ENCODE data around the gene TNIP3. TPM values are rescaled to one million over a fixed set of nuclear protein-coding genes. Genes with fewer than 3 reads are reported as not detected.
"Not testable (repeated sequence)": the region's sequence is repeated elsewhere in the genome, so short reads cannot be mapped to it uniquely, and the experiment has no call there.

TNIP3 gene, protein sequence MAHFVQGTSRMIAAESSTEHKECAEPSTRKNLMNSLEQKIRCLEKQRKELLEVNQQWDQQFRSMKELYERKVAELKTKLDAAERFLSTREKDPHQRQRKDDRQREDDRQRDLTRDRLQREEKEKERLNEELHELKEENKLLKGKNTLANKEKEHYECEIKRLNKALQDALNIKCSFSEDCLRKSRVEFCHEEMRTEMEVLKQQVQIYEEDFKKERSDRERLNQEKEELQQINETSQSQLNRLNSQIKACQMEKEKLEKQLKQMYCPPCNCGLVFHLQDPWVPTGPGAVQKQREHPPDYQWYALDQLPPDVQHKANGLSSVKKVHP
- polyA plus RNA-seq = under 1 TPM in 3 of 4 donors, not detected in 1; 0.18 to 0.54 (median 0.32) TPM
- long read RNA-seq, donor 1 = 0 reads
- long read RNA-seq, donor 2 = 0 reads
- long read RNA-seq, donor 3 = 0 reads
- long read RNA-seq, donor 4 = 0 reads
- long read RNA-seq, donor 5 = 0 reads
- long read RNA-seq, donor 6 = 0 reads
- long read RNA-seq, donor 7 = 0 reads
- long read RNA-seq, donor 8 = 0 reads
- long read RNA-seq, donor 9 = 0 reads
- long read RNA-seq, donor 10 = 0 reads

DNA sequence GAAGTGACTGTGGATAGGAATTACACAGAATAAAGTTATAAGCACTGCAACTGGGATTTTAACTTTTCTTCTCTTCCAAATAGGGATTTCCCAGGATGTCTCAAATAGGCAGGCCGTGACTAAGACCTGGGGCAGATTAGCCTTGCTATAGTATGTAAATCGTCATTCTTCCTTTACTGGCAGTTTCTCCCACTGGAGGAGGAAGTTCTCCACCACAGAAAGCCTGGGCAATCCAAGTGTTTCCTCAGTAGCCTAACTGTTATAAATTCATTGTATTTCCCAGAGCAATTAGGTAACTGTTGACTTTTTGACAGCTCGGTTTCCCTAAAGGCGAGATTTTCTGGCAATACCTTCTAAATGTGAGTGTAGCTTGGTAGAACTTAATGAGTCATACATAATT lies at the start of gene TNIP3:
Gene TNIP3 (minus strand): TSS at position 31 of the 400 bp plus-strand sequence. CDS start 196 bp downstream, outside the sequence.
- H3K36me3 ChIP-seq (ENCODE audit: control insufficient read depth in 3 of 3, insufficient read depth in 2 of 3, low read depth in 1 of 3, low read length in 3 of 3) = no peaks in the 10 kb centered on the region
- H3K4me3 ChIP-seq (ENCODE audit: low read depth in 1 of 3, low read length in 3 of 3) = no peak within 1 kb of the TSS
- H3K9me3 ChIP-seq (ENCODE audit: control insufficient read depth in 2 of 2, insufficient read depth in 1 of 2, low read depth in 1 of 2, low read length in 1 of 2) = no peaks in the 10 kb centered on the region
- H3K27ac ChIP-seq (ENCODE audit: low read depth in 1 of 3, low read length in 2 of 3) = no peak within 1 kb of the TSS
- FAIRE-seq (no peak), DNase-seq (no peak)
- H3K27me3 ChIP-seq (ENCODE audit: control insufficient read depth in 3 of 3, insufficient read depth in 3 of 3, low read length in 3 of 3) = no peaks in the 10 kb centered on the region
- WGBS, 3 donors = 74 to 82% (median 74%) methylated on average over 4 of the region's 4 CpGs
- H3K4me1 ChIP-seq (ENCODE audit: control insufficient read depth in 3 of 3, insufficient read depth in 2 of 3, low read depth in 1 of 3, low read length in 2 of 3) = no peaks in the 10 kb centered on the region

DNA sequence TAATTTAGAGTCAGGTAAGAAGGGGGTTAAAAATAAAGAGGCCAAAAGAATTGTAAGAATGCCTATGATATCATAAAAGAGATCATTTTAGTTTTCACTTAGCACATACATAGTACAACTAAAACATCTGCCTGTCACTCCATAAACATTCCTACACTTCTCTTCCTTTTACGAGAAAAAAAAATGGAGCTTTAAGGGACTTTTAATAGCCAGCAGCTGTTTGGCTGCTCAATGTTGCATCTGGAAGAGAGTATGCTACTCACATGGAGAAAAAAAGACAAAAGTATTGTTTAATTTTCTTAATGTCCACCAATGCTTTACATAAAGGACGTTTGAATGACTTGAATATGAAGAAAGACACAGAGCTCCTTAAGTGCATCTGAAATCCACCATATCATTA lies 48.7 kb upstream of the TNIP3 start:
- no peak overlapping the region for H3K4me3 ChIP-seq (ENCODE audit: low read depth in 1 of 3, low read length in 3 of 3)
- no peaks in the 10 kb centered on the region for H3K27me3 ChIP-seq (ENCODE audit: control insufficient read depth in 3 of 3, insufficient read depth in 3 of 3, low read length in 3 of 3)
- DNase-seq (no peak), FAIRE-seq (no peak)
- peak overlapping the region in 1 of 3 donors; percentile 1 for H3K27ac ChIP-seq (ENCODE audit: low read depth in 1 of 3, low read length in 2 of 3)
- H3K4me1 ChIP-seq (ENCODE audit: control insufficient read depth in 3 of 3, insufficient read depth in 2 of 3, low read depth in 1 of 3, low read length in 2 of 3) = no peaks in the 10 kb centered on the region
- H3K36me3 ChIP-seq (ENCODE audit: control insufficient read depth in 3 of 3, insufficient read depth in 2 of 3, low read depth in 1 of 3, low read length in 3 of 3) = no peaks in the 10 kb centered on the region
- peaks cover 0 to 2% of the 10 kb centered on the region in 2 donors for H3K9me3 ChIP-seq (ENCODE audit: control insufficient read depth in 2 of 2, insufficient read depth in 1 of 2, low read depth in 1 of 2, low read length in 1 of 2)
- WGBS, 3 donors = 42 to 59% (median 51%) methylated on average over 2 of the region's 2 CpGs

DNA sequence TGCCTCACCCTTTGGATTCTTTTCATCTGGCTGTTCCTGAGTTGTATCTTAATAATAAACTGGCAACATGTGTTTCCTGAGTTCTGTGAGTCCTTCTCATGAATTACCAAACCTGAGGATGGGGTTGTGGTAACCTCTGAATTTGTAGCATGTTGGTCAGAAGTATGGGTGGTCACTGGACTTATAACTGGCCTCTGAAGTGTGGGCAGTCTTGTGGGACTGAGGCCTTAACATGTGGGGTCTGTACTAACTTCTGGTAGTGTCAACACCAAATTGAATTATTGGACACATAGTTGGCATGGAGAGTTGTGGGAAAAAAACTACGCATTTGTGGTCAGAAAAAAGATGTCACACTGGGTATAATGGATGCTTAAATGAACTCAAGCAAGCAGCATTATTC lies 45.0 kb upstream of the TNIP3 start:
- peaks cover 0 to 2% of the 10 kb centered on the region in 2 donors for H3K9me3 ChIP-seq (ENCODE audit: control insufficient read depth in 2 of 2, insufficient read depth in 1 of 2, low read depth in 1 of 2, low read length in 1 of 2)
- no peak overlapping the region for H3K27ac ChIP-seq (ENCODE audit: low read depth in 1 of 3, low read length in 2 of 3)
- DNase-seq (no peak), FAIRE-seq (no peak)
- no peaks in the 10 kb centered on the region for H3K4me1 ChIP-seq (ENCODE audit: control insufficient read depth in 3 of 3, insufficient read depth in 2 of 3, low read depth in 1 of 3, low read length in 2 of 3)
- no peaks in the 10 kb centered on the region for H3K27me3 ChIP-seq (ENCODE audit: control insufficient read depth in 3 of 3, insufficient read depth in 3 of 3, low read length in 3 of 3)
- 80 to 100% (median 90%) methylated on average over 1 of the region's 1 CpG for WGBS, 3 donors
- H3K36me3 ChIP-seq (ENCODE audit: control insufficient read depth in 3 of 3, insufficient read depth in 2 of 3, low read depth in 1 of 3, low read length in 3 of 3) = no peaks in the 10 kb centered on the region
- no peak overlapping the region for H3K4me3 ChIP-seq (ENCODE audit: low read depth in 1 of 3, low read length in 3 of 3)

- DNase-seq (no peak), FAIRE-seq (no peak)
- Histone ChIP-seq H3K9me3 (ENCODE audit: control insufficient read depth in 2 of 2, insufficient read depth in 1 of 2, low read depth in 1 of 2, low read length in 1 of 2) (peaks cover 0 to 2% of the 10 kb centered on the region in 2 donors), H3K27ac (ENCODE audit: low read depth in 1 of 3, low read length in 2 of 3) (no peak overlapping the region), H3K36me3 (ENCODE audit: control insufficient read depth in 3 of 3, insufficient read depth in 2 of 3, low read depth in 1 of 3, low read length in 3 of 3) (no peaks in the 10 kb centered on the region), H3K4me1 (ENCODE audit: control insufficient read depth in 3 of 3, insufficient read depth in 2 of 3, low read depth in 1 of 3, low read length in 2 of 3) (no peaks in the 10 kb centered on the region), H3K4me3 (ENCODE audit: low read depth in 1 of 3, low read length in 3 of 3) (no peak overlapping the region), H3K27me3 (ENCODE audit: control insufficient read depth in 3 of 3, insufficient read depth in 3 of 3, low read length in 3 of 3) (no peaks in the 10 kb centered on the region)
- 64 to 81% (median 72%) methylated on average over 4 of the region's 4 CpGs for WGBS, 3 donors
These were observed 44.3 kb upstream of the TNIP3 start for GRCh38 chr4:121208244-121209007.

- not testable (repeated sequence) for H3K27ac ChIP-seq (ENCODE audit: low read depth in 1 of 3, low read length in 2 of 3); FAIRE-seq; H3K9me3 ChIP-seq (ENCODE audit: control insufficient read depth in 2 of 2, insufficient read depth in 1 of 2, low read depth in 1 of 2, low read length in 1 of 2); H3K4me3 ChIP-seq (ENCODE audit: low read depth in 1 of 3, low read length in 3 of 3); DNase-seq; H3K36me3 ChIP-seq (ENCODE audit: control insufficient read depth in 3 of 3, insufficient read depth in 2 of 3, low read depth in 1 of 3, low read length in 3 of 3); H3K4me1 ChIP-seq (ENCODE audit: control insufficient read depth in 3 of 3, insufficient read depth in 2 of 3, low read depth in 1 of 3, low read length in 2 of 3); H3K27me3 ChIP-seq (ENCODE audit: control insufficient read depth in 3 of 3, insufficient read depth in 3 of 3, low read length in 3 of 3)
- 78 to 87% (median 81%) methylated on average over 3 of the region's 3 CpGs for WGBS, 3 donors
These were observed 41.7 kb upstream of the TNIP3 start for GRCh38 chr4:121205777-121206176.

DNA sequence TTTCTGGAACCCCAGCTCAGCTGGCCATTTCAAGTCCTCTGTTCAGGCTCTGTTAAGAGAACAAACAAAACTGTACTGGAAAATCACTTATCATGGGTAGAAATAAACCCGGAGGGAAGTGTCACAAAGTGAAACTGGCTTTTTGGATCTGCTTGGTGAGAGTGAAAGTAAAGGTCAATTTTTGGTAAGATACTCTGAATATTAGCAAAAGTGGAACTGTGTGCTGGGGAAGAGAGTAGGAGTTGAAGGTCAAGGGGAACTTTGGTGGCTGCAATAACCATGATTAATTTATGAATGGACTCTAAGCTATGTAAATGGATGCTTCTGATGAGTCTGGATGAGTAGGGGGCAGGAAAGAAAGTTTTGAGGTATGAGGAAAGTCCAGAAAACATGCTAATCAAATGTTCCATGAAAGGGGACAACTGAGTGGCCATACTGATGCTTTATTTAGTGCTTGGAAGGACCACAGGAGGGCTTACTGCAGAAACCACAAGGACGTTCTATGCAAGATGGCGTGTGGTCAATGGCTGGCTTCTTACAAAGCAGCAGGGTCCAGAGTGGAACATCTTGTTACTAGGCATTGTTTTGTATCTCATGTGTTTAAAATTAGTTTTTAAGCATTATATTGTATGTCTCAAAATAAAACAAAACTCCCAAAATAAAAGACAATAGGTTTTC lies 36.8 kb upstream of the TNIP3 start:
- 64 to 68% (median 64%) methylated on average over 3 of the region's 3 CpGs for WGBS, 3 donors
- FAIRE-seq (no peak), DNase-seq (no peak)
- H3K36me3 ChIP-seq (ENCODE audit: control insufficient read depth in 3 of 3, insufficient read depth in 2 of 3, low read depth in 1 of 3, low read length in 3 of 3) = no peaks in the 10 kb centered on the region
- no peak overlapping the region for H3K27ac ChIP-seq (ENCODE audit: low read depth in 1 of 3, low read length in 2 of 3)
- no peak overlapping the region for H3K4me3 ChIP-seq (ENCODE audit: low read depth in 1 of 3, low read length in 3 of 3)
- H3K9me3 ChIP-seq (ENCODE audit: control insufficient read depth in 2 of 2, insufficient read depth in 1 of 2, low read depth in 1 of 2, low read length in 1 of 2) = no peaks in the 10 kb centered on the region
- peaks cover 0 to 2% (median 0%) of the 10 kb centered on the region in 3 donors for H3K4me1 ChIP-seq (ENCODE audit: control insufficient read depth in 3 of 3, insufficient read depth in 2 of 3, low read depth in 1 of 3, low read length in 2 of 3)
- H3K27me3 ChIP-seq (ENCODE audit: control insufficient read depth in 3 of 3, insufficient read depth in 3 of 3, low read length in 3 of 3) = no peaks in the 10 kb centered on the region

DNA sequence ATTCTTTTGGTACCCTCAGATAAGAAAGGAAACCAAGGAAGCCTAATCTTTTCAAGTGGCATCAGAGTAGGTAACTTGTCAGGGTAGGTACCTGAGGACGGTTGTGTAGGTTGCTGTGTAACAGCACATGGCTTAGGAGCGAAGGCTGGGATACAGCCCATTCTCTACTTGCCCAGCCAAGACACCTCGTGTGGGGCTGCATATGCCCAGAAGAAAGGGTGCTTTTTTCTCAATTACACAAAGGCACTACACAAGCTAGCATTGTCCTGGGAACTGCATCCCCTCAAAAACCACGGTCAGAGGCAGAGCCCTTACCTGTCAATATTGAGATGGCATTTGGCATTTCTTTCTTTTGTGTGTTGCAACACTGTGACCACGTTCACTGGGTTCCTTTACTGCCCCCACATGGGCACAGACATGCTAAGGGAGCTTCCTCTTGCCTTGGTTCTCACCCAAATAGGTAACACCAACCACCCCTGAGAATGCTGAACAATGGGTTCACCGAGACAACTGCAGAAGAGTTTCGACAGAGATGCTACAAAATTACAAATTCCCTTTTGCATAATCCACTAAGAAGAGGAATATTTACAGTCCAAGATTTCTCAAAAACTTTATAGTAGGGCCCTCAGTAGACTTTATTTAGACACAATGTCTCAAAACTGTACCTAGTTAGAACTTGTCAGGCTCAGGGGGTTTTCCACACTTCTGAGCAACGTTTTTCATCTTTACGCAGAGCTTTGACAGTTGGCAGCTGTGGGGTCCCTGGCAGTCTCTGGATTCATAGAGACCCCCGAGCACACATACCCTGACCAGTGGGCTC lies 35.8 kb upstream of the TNIP3 start:
- Histone ChIP-seq H3K36me3 (ENCODE audit: control insufficient read depth in 3 of 3, insufficient read depth in 2 of 3, low read depth in 1 of 3, low read length in 3 of 3) (no peaks in the 10 kb centered on the region), H3K4me1 (ENCODE audit: control insufficient read depth in 3 of 3, insufficient read depth in 2 of 3, low read depth in 1 of 3, low read length in 2 of 3) (peaks cover 0 to 2% (median 0%) of the 10 kb centered on the region in 3 donors), H3K27me3 (ENCODE audit: control insufficient read depth in 3 of 3, insufficient read depth in 3 of 3, low read length in 3 of 3) (no peaks in the 10 kb centered on the region), H3K27ac (ENCODE audit: low read depth in 1 of 3, low read length in 2 of 3) (no peak overlapping the region), H3K4me3 (ENCODE audit: low read depth in 1 of 3, low read length in 3 of 3) (no peak overlapping the region), H3K9me3 (ENCODE audit: control insufficient read depth in 2 of 2, insufficient read depth in 1 of 2, low read depth in 1 of 2, low read length in 1 of 2) (no peaks in the 10 kb centered on the region)
- WGBS, 3 donors = 53 to 69% (median 59%) methylated on average over 10 of the region's 10 CpGs
- no peak for FAIRE-seq
- peak in 1 of 2 donors; percentile 41 for DNase-seq
